Body of pancreas (tissue), 4 donors: ENCODE data around the gene SLC9A8. TPM values are rescaled to one million over a fixed set of nuclear protein-coding genes. Genes with fewer than 3 reads are reported as not detected.

Source experiments
- ATAC-seq: fragments of 150-250 bp; one replicate; pipeline ENCODE4 v1.9.1; 2016
- DNase-seq, 4 donors: peaks; one replicate each; pipeline ENCODE4 v3.0.0-alpha.2; 2019
- H3K27ac ChIP-seq, 4 donors: fragments of 200-600 bp; sonication (generic); 1 replicate in 3 of 4; 2 replicates in 1 of 4; pipeline versions ENCODE4 v1.5.1 to v1.6.1; 2016 to 2019; ENCODE audit warnings: mild to moderate bottlenecking in 1 of 4, mixed read lengths in 1 of 4, moderate library complexity in 1 of 4
- H3K27me3 ChIP-seq, 2 donors: fragments of 200-600 bp; sonication (generic); one replicate each; pipeline ENCODE4 v1.6.0; 2016; ENCODE audit warnings: mild to moderate bottlenecking in 1 of 2
- H3K36me3 ChIP-seq, 2 donors: fragments of 200-600 bp; sonication (generic); replicated peaks in 1 of 2; 2 replicates each; pipeline ENCODE4 v1.5.1; 2016; ENCODE audit warnings: low read depth in 2 of 2; ENCODE audit not compliant: insufficient read depth in 1 of 2
- H3K4me1 ChIP-seq: fragments of 200-600 bp; sonication (generic); one replicate; pipeline ENCODE4 v1.6.0; 2016
- H3K4me3 ChIP-seq, 2 donors: fragments of 200-600 bp; sonication (generic); 1 replicate in 1 of 2; 2 replicates in 1 of 2; pipeline ENCODE4 v1.5.1; 2016 to 2019
- H3K9me3 ChIP-seq, 3 donors: fragments of 200-600 bp; sonication (generic); 1 replicate in 2 of 3; 2 replicates in 1 of 3; pipeline ENCODE4 v1.5.1; 2016
- POLR2A ChIP-seq, 3 donors: fragments of 450-650 bp; IDR thresholded peaks; one replicate each; pipeline ENCODE4 v1.6.1; 2016; ENCODE audit warnings: antibody characterized with exemption in 3 of 3, mild to moderate bottlenecking in 2 of 3
- WGBS, 2 donors: methylation state at CpG; one replicate each; pipeline ENCODE4 v1.1.5; 2017; 5-methylcytosine and 5-hydroxymethylcytosine counted together
- intact Hi-C: fragments of 100-400 bp; cut with DNase I; formaldehyde crosslinking; loops from one replicate; pipeline ENCODE4 v1.15.1; 2023
- total RNA-seq, 2 donors: library from RNA; depleted of rRNA; stranded (reverse); fragments of >200 nt; gene quantifications; one replicate each; pipeline ENCODE4 v1.1.0, GENCODE V29; 2016
- TF ChIP-seq, protein P1 (sequence below), 7 experiments: fragments of 450-650 bp in 4 of 7; fragments of 200-600 bp in 3 of 7; sonication (generic) in 3 of 7; IDR thresholded peaks; one replicate each; pipeline ENCODE4 v1.5.1; 2016 to 2019; ENCODE audit warnings: antibody characterized with exemption in 7 of 7

Gene SLC9A8
- total RNA-seq, 2 donors from 2014 or later, result 5.9 to 11.2 TPM

DNA sequence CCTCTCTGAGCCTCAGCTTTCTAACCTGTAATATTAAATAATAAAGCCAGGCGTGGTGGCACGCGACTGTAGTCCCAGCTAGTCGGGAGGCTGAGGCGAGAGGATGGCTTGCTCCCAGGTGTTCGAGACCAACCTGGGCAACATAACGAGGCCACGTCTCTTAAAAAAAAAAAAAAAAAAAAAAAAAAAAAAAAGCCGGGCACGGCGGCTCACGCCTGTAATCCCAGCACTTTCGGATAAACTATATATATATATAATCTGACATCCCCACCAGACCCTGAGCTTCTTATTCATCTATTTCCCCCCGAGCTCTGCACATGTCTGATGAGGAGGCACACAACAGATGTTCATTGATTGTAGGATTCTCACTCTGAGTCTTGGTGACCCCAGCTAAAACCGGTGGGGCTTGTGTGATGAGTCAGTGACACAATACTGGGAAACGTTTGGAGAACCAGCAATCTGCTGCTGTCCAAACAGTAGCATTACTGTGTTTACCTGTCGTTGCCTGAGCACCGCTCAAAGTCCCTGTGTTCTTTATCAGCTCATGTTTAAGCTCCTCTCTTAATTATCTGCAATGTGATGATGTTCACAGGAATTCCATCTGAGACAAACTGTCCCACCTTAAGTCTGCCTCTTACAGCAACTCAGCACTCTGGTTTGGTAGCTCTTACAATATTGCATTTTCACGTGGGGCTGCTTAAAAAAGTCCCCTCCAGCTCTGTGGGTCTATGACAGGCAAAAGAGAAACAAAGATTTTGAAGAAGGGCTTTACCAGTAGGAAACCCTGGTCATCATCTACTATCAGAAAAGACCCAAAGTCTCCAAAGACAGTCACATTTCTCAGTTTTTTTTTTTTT, 103.7 kb downstream of the SLC9A8 start:
- no peaks in the 10 kb centered on the region for H3K27me3 ChIP-seq
- intact Hi-C loops, result no loop called here
- WGBS, 2 donors, result 10 to 12% methylated on average over 19 of the region's 19 CpGs
- peak in 1 of 3 donors; percentile 11 for TF ChIP-seq POLR2A (IDR thresholded peaks at IDR 0.05)
- TF ChIP-seq, protein P1, sequence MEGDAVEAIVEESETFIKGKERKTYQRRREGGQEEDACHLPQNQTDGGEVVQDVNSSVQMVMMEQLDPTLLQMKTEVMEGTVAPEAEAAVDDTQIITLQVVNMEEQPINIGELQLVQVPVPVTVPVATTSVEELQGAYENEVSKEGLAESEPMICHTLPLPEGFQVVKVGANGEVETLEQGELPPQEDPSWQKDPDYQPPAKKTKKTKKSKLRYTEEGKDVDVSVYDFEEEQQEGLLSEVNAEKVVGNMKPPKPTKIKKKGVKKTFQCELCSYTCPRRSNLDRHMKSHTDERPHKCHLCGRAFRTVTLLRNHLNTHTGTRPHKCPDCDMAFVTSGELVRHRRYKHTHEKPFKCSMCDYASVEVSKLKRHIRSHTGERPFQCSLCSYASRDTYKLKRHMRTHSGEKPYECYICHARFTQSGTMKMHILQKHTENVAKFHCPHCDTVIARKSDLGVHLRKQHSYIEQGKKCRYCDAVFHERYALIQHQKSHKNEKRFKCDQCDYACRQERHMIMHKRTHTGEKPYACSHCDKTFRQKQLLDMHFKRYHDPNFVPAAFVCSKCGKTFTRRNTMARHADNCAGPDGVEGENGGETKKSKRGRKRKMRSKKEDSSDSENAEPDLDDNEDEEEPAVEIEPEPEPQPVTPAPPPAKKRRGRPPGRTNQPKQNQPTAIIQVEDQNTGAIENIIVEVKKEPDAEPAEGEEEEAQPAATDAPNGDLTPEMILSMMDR (IDR thresholded peaks at IDR 0.05), result no peak
- peak overlapping the region; percentile 96 to 99 (median 97) for H3K27ac ChIP-seq
- no peaks in the 10 kb centered on the region for H3K9me3 ChIP-seq
- H3K4me1 ChIP-seq, result peaks cover 39% of the 10 kb centered on the region
- H3K4me3 ChIP-seq, result peak overlapping the region; percentile 86 to 99
- no peaks in the 10 kb centered on the region for H3K36me3 ChIP-seq
- peak; percentile 72 for ATAC-seq
- DNase-seq, result peak; percentile 68 to 85 (median 76)

DNA sequence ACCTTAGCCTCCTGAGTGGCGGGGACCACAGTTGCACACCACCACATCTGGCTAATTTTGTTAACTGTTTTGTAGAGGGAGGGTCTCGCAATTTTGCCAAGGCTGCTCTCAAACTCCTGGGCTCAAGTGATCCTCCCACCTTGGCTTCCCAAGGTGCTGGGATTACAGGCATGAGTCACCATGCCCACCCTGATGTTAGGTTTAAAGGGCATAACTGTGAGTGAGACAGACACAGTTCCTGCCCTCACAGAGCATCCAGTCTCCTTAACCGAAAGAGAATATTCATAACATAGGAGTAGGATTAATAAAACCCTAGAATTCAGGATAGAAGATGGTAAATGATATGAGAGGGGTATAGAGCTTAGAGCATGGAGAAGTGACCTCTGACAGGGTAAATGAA, 105.8 kb downstream of the SLC9A8 start:
- TF ChIP-seq, protein P1 (IDR thresholded peaks at IDR 0.05), result no peak
- no peak for TF ChIP-seq POLR2A (IDR thresholded peaks at IDR 0.05)

DNA sequence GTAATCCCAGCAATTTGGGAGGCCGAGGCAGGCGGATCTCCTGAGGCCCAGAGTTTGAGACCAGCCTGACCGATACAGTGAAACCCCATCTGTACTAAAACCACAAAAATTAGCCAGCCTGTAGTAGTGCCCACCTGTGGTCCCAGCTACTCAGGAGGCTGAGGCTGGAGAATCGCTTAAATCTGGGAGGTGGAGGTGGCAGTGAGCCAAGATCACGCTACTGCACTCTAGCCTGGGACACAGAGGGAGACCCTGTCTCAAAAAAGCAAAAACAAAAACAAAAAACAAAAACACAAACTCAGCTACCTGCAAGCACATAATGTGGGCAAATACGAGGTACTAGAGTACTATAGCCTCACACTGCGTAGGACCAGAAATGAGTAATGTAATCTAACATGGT, 106.4 kb downstream of the SLC9A8 start:
- Histone ChIP-seq H3K4me3 (no peak overlapping the region), H3K27me3 (no peaks in the 10 kb centered on the region), H3K36me3 (no peaks in the 10 kb centered on the region), H3K4me1 (peaks cover 22% of the 10 kb centered on the region), H3K27ac (no peak overlapping the region), H3K9me3 (no peaks in the 10 kb centered on the region)
- WGBS, 2 donors, result 64 to 65% methylated on average over 7 of the region's 7 CpGs
- intact Hi-C loops, result no loop called here
- ATAC-seq, result no peak
- no peak for DNase-seq
- TF ChIP-seq POLR2A (IDR thresholded peaks at IDR 0.05), result no peak
- TF ChIP-seq, protein P1 (IDR thresholded peaks at IDR 0.05), result no peak

More for the DNA sequence above, 105.8 kb downstream of the SLC9A8 start:
- DNase-seq (no peak), ATAC-seq (no peak)
- intact Hi-C loops, result no loop called here
- H3K27ac ChIP-seq, result no peak overlapping the region
- H3K9me3 ChIP-seq, result no peaks in the 10 kb centered on the region
- H3K27me3 ChIP-seq, result no peaks in the 10 kb centered on the region
- peaks cover 28% of the 10 kb centered on the region for H3K4me1 ChIP-seq
- no peaks in the 10 kb centered on the region for H3K36me3 ChIP-seq
- no peak overlapping the region for H3K4me3 ChIP-seq
- WGBS, 2 donors, result 98 to 100% methylated on average over 3 of the region's 3 CpGs

DNA sequence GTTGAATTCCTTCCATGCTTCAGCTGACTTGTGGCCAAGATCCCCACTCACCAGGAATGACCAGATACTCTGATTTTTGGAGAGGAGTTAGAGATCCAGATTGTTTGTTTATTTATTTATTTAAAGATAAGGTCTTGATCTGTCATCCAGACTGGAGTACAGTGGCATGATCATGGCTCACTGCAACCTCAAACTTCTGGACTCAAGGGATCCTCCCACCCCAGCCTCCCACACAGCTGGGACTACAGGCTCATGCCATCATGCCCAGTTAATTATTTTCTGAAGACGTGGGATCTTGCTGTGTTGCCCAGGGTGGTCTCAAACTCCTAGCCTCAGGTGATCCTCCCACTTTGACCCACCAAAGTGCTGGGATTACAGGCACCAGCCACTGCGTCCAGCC, 106.8 kb downstream of the SLC9A8 start:
- WGBS, 2 donors, result 68 to 89% methylated on average over 2 of the region's 2 CpGs
- H3K27me3 ChIP-seq, result no peaks in the 10 kb centered on the region
- no peaks in the 10 kb centered on the region for H3K36me3 ChIP-seq
- no peak for DNase-seq
- no peak for TF ChIP-seq POLR2A (IDR thresholded peaks at IDR 0.05)
- TF ChIP-seq, protein P1 (IDR thresholded peaks at IDR 0.05), result no peak
- intact Hi-C loops, result no loop called here
- H3K9me3 ChIP-seq, result no peaks in the 10 kb centered on the region
- no peak overlapping the region for H3K4me3 ChIP-seq
- no peak overlapping the region for H3K27ac ChIP-seq
- ATAC-seq, result no peak
- H3K4me1 ChIP-seq, result peaks cover 18% of the 10 kb centered on the region

DNA sequence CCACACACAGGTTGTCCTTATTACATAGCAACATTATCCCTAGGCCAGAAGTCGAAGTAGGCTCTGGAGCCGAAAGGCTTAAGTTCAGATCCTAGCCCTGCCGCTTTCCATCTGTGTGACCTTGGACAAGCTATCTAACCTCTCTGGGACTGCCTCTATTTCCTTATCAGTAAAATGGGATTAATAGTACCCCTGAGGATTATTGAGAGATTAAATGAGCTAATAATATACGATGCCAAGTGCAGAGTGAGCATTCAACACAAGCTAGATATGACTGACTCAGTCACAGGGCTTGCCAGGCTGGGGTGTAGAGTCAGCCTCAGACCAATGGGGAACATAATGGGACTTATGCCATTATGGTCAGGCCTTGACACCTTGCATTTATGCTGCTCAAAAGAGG, 111.6 kb downstream of the SLC9A8 start:
- Histone ChIP-seq H3K27ac (no peak overlapping the region), H3K27me3 (no peaks in the 10 kb centered on the region), H3K4me3 (no peak overlapping the region), H3K4me1 (peaks cover 9% of the 10 kb centered on the region), H3K9me3 (no peaks in the 10 kb centered on the region), H3K36me3 (no peaks in the 10 kb centered on the region)
- ATAC-seq (no peak), DNase-seq (no peak)
- WGBS, 2 donors, result 58 to 62% methylated on average over 4 of the region's 4 CpGs
- TF ChIP-seq, protein P1 (IDR thresholded peaks at IDR 0.05), result no peak
- TF ChIP-seq POLR2A (IDR thresholded peaks at IDR 0.05), result no peak
- intact Hi-C loops, result no loop called here
